Subcutaneous adipose tissue (tissue), 4 donors: Measurements from ENCODE around the gene KIAA0319L. TPM values are rescaled to one million over a fixed set of nuclear protein-coding genes. Genes with fewer than 3 reads are reported as not detected.

Source experiments
- CTCF ChIP-seq: fragments of 450-650 bp; IDR thresholded peaks from one replicate; pipeline ENCODE4 v1.5.1; 2016; ENCODE audit warnings: low read depth, mild to moderate bottlenecking, control low read depth, antibody characterized with exemption, moderate library complexity
- total RNA-seq, 4 donors: library from RNA; depleted of rRNA; stranded (reverse); fragments of >200 nt; gene quantifications; one replicate each; pipeline ENCODE4 v1.1.0, GENCODE V29; 2016

Gene KIAA0319L
- 10 to 100 TPM; 35.9 to 77.6 (median 61.8) TPM for total RNA-seq

DNA sequence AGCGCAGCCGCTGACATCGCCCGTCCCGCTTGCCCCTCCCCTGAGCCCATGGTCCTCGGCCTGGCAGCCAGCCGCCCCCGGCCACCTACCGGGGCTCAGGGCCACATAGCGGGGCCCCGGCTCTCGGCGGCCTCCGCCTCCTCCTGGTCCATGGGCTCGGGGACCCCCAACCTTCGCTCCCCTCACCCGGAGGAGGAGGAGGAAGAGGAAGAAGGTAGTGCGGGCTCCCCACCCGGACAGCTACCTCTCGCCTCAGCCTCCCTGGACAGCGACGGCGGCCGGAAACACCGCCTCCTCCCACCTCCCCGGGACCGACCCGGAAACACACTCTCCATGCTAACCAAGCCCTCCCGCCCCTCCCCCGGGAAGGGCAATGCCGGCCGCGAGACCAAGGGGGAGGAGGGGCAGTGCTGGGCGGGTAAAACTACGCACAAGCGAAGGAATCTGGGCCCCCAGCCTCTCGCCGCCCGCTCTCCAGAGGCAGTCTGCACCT lies at the start of gene KIAA0319L:
TSS of gene KIAA0319L (minus strand) at position 286 of the 493 bp plus-strand sequence. CDS start 2,912 bp downstream, outside the sequence.
- TF ChIP-seq CTCF: no peak

GRCh38 chr1:35605867-35606182 lies 48.6 kb upstream of the KIAA0319L start:
- no peak for TF ChIP-seq CTCF

GRCh38 chr1:35605071-35605866 lies 48.1 kb upstream of the KIAA0319L start:
- no peak for TF ChIP-seq CTCF

GRCh38 chr1:35603941-35604340 lies 46.7 kb upstream of the KIAA0319L start:
- TF ChIP-seq CTCF: no peak

DNA sequence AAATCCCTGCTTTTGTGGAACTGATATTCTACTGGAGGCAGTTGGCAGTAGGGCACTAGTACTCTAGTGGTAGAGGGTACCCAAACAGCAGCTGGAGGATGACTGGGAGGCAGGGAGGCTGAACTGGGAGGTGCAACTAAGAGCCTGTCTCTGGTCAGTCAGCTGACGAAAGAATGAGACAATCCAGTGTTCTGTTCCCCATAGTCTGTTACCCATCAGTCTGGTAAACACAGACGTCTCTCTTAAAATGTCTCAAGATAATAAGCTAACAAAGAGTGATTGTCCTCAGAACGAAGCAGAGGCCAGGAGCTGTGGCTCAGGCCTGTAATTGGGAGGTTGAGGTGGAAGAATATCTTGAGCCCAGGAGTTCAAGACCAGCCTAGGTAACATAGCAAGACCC lies 46.3 kb upstream of the KIAA0319L start:
- no peak for TF ChIP-seq CTCF

- TF ChIP-seq CTCF: no peak
Observed at GRCh38 chr1:35600593-35600992, 43.4 kb upstream of the KIAA0319L start.

DNA sequence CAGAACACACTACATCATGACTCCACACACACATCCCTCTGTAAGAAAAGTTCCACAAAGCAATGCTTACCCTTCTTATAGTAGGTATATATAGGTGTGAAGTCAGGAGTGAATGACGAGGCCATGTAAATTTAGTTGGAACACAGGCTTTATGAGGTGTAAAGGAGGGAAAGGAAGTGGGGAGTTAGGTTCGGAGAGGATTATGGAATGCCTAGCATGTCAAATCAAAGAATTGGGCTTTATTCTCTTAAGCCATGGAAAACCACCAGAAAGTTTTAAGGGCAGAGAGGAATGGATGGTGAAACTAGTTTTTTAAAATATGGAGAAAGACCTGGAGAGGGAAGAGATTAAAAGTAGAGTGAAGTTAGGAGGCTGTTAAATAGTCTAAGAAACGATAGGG lies 42.2 kb upstream of the KIAA0319L start:
- TF ChIP-seq CTCF: no peak
